Activated CD8-positive, alpha-beta T cell treated with anti-CD3 and anti-CD28 coated beads, Interleukin-2, amount 10 ng/mL, durations not matched to agents 7 days and 5 days (primary cell): ENCODE measurements around the gene RAD9B. TPM values are rescaled to one million over a fixed set of nuclear protein-coding genes. Genes with fewer than 3 reads are reported as not detected.
"Not testable (repeated sequence)": the region's sequence is repeated elsewhere in the genome, so short reads cannot be mapped to it uniquely, and the experiment has no call there.

ENCODE experiments used
- ATAC-seq: fragments of 150-1000 bp; cut with Tn5 transposase; one replicate; pipeline ENCODE4 v1.10.0; 2021; ENCODE audit warnings: moderate library complexity
- CTCF ChIA-PET: fragments of 350-600 bp; sonication (Branson Sonifier 250); formaldehyde crosslinking; loops from one replicate; lab custom pipeline; 2021; ENCODE audit warnings: antibody characterized with exemption; lab: Charles Lee
- POLR2A ChIA-PET: fragments of 350-600 bp; sonication (Branson Sonifier 250); formaldehyde crosslinking; loops from one replicate; lab custom pipeline; 2021; ENCODE audit warnings: antibody characterized with exemption; lab: Charles Lee
- DNase-seq: peaks from one replicate; pipeline ENCODE4 v3.0.0-alpha.2; 2020
- H3K27ac Mint-ChIP-seq: one replicate; pipeline ENCODE4 v1.8.0; 2021; ENCODE audit warnings: mild to moderate bottlenecking, mixed read lengths
- H3K27me3 Mint-ChIP-seq: one replicate; pipeline ENCODE4 v1.8.0; 2021; ENCODE audit warnings: low read depth, mixed read lengths
- H3K36me3 Mint-ChIP-seq: one replicate; pipeline ENCODE4 v1.8.0; 2021; ENCODE audit warnings: low read depth, mixed read lengths
- H3K4me1 Mint-ChIP-seq: one replicate; pipeline ENCODE4 v1.8.0; 2021; ENCODE audit warnings: low read depth, mixed read lengths
- H3K4me3 Mint-ChIP-seq: one replicate; pipeline ENCODE4 v1.8.0; 2021; ENCODE audit warnings: mild to moderate bottlenecking, mixed read lengths
- H3K9me3 Mint-ChIP-seq: one replicate; pipeline ENCODE4 v1.8.0; 2022; ENCODE audit warnings: mixed read lengths; ENCODE audit not compliant: insufficient read depth
- total RNA-seq, 2 experiments: library from RNA; stranded (reverse); gene quantifications; one replicate each; pipeline ENCODE4 v1.2.3, GENCODE V29; 2021

RAD9B gene
- total RNA-seq = 1 to 10 TPM in 1 of 2 experiments, under 1 TPM in 1; 0.68 to 2.3 TPM

- peak; percentile 98 for ATAC-seq
- POLR2A ChIA-PET = interaction anchor here (0.6 to 5.1 kb wide), 21 partner anchors 8 to 191 kb away, joined by 3 to 42 read pairs (median 3); partner anchors contain the start of genes ARPC3, FAM216A and GPN3
- CTCF ChIA-PET = interaction anchor here (1.2 to 19.2 kb wide), 5 partner anchors 9 to 100 kb away, joined by 3 to 266 read pairs (median 19); partner anchors contain the start of genes ARPC3, FAM216A and GPN3
These were observed at the start of gene RAD9B, which contains the start of gene VPS29 for GRCh38 chr12:110501752-110502738. RAD9B (plus strand) TSS chr12:110502331; CDS start chr12:110502338, 7 bp downstream. VPS29 (minus strand) TSS chr12:110502111; CDS start chr12:110502051, 60 bp downstream.

GRCh38 chr12:110453569-110454296 is 48.4 kb upstream of the RAD9B start:
- ATAC-seq = no peak
- CTCF ChIA-PET = interaction anchor here (0.6 to 6.7 kb wide), 5 partner anchors 15 to 163 kb away, joined by 3 to 91 read pairs (median 4); partner anchors contain the start of genes FAM216A and GPN3
- Mint-ChIP-seq H3K4me3 (no peak overlapping the region), H3K27ac (no peak overlapping the region), H3K9me3 (no peaks in the 10 kb centered on the region), H3K4me1 (peaks cover 30% of the 10 kb centered on the region), H3K36me3 (peaks cover 44% of the 10 kb centered on the region), H3K27me3 (no peaks in the 10 kb centered on the region)
- no peak for DNase-seq
- POLR2A ChIA-PET = interaction anchor here (2.5 kb wide), 1 partner anchor 15 kb away, joined by 10 read pairs; the partner anchor contains the start of genes FAM216A and GPN3

More at GRCh38 chr12:110501752-110502738, at the start of gene RAD9B, which contains the start of gene VPS29:
- Mint-ChIP-seq H3K4me3 (peak within 1 kb of the TSS; percentile 97), H3K36me3 (peaks cover 45% of the 10 kb centered on the region), H3K4me1 (peaks cover 40% of the 10 kb centered on the region), H3K27ac (peak within 1 kb of the TSS; percentile 99), H3K27me3 (no peaks in the 10 kb centered on the region), H3K9me3 (peaks cover 3% of the 10 kb centered on the region)
- peak; percentile 100 for DNase-seq

- Mint-ChIP-seq H3K9me3 (no peaks in the 10 kb centered on the region), H3K27ac (no peak overlapping the region), H3K4me3 (no peak overlapping the region), H3K27me3 (no peaks in the 10 kb centered on the region), H3K4me1 (peaks cover 12% of the 10 kb centered on the region), H3K36me3 (peaks cover 36% of the 10 kb centered on the region)
- DNase-seq (no peak), ATAC-seq (no peak)
- POLR2A ChIA-PET = interaction anchor here (1.8 kb wide), 1 partner anchor 9 kb away, joined by 12 read pairs; the partner anchor contains the start of gene ARPC3
- CTCF ChIA-PET = interaction anchor here (0.8 to 4.9 kb wide), 3 partner anchors 8 to 143 kb away, joined by 3 to 20 read pairs (median 7); partner anchors contain the start of genes ARPC3 and GPN3
These were observed 43.4 kb upstream of the RAD9B start for GRCh38 chr12:110458756-110459155.

GRCh38 chr12:110461189-110461588 is 40.9 kb upstream of the RAD9B start:
- ChIA-PET POLR2A (interaction anchor here (1.5 kb wide), 1 partner anchor 11 kb away, joined by 5 read pairs; the partner anchor contains the start of gene ARPC3), CTCF (interaction anchor here (0.7 to 1.7 kb wide), 4 partner anchors 9 to 140 kb away, joined by 3 to 7 read pairs (median 3); partner anchors contain the start of gene ARPC3)
- not testable (repeated sequence) for H3K27ac Mint-ChIP-seq, H3K4me3 Mint-ChIP-seq, H3K27me3 Mint-ChIP-seq, ATAC-seq, H3K9me3 Mint-ChIP-seq, DNase-seq, H3K4me1 Mint-ChIP-seq
- H3K36me3 Mint-ChIP-seq = peaks cover 31% of the 10 kb centered on the region

GRCh38 chr12:110465024-110465423 is 37.1 kb upstream of the RAD9B start:
- H3K9me3 Mint-ChIP-seq = no peaks in the 10 kb centered on the region
- peaks cover 25% of the 10 kb centered on the region for H3K4me1 Mint-ChIP-seq
- H3K27ac Mint-ChIP-seq = no peak overlapping the region
- ATAC-seq (no peak), DNase-seq (no peak)
- H3K36me3 Mint-ChIP-seq = peaks cover 21% of the 10 kb centered on the region
- no peaks in the 10 kb centered on the region for H3K27me3 Mint-ChIP-seq
- POLR2A ChIA-PET = no interaction called here
- CTCF ChIA-PET = interaction anchor here (1.8 kb wide), 1 partner anchor 15 kb away, joined by 10 read pairs; the partner anchor contains the start of gene ARPC3
- H3K4me3 Mint-ChIP-seq = no peak overlapping the region

GRCh38 chr12:110465765-110466164 is 36.4 kb upstream of the RAD9B start:
- H3K4me1 Mint-ChIP-seq = peaks cover 31% of the 10 kb centered on the region
- H3K27me3 Mint-ChIP-seq, H3K4me3 Mint-ChIP-seq: not testable (repeated sequence)

GRCh38 chr12:110466791-110467190 is 35.3 kb upstream of the RAD9B start:
- H3K36me3 Mint-ChIP-seq = peaks cover 29% of the 10 kb centered on the region
- H3K27me3 Mint-ChIP-seq = no peaks in the 10 kb centered on the region
- H3K9me3 Mint-ChIP-seq = no peaks in the 10 kb centered on the region
- peaks cover 32% of the 10 kb centered on the region for H3K4me1 Mint-ChIP-seq
- ChIA-PET CTCF (interaction anchor here (5.8 to 8.6 kb wide), 2 partner anchors 16 to 135 kb away, joined by 91 to 117 read pairs; partner anchors contain the start of gene ARPC3), POLR2A (interaction anchor here (0.9 to 4.1 kb wide), 3 partner anchors 17 to 34 kb away, joined by 4 to 75 read pairs (median 7); partner anchors contain the start of gene ARPC3)
- H3K27ac Mint-ChIP-seq = peak overlapping the region; percentile 12
- DNase-seq = no peak
- no peak for ATAC-seq
- H3K4me3 Mint-ChIP-seq = peak overlapping the region; percentile 99

More at GRCh38 chr12:110465765-110466164, 36.4 kb upstream of the RAD9B start:
- H3K9me3 Mint-ChIP-seq, DNase-seq, H3K27ac Mint-ChIP-seq, ATAC-seq: not testable (repeated sequence)
- CTCF ChIA-PET = interaction anchor here (5.8 to 8.6 kb wide), 2 partner anchors 15 to 136 kb away, joined by 91 to 117 read pairs; partner anchors contain the start of gene ARPC3
- peaks cover 24% of the 10 kb centered on the region for H3K36me3 Mint-ChIP-seq
- POLR2A ChIA-PET = interaction anchor here (0.6 to 1.4 kb wide), 2 partner anchors 16 to 190 kb away, joined by 7 to 9 read pairs; partner anchors contain the start of gene ARPC3

GRCh38 chr12:110467847-110468213 is 34.3 kb upstream of the RAD9B start:
- Mint-ChIP-seq H3K36me3 (peaks cover 28% of the 10 kb centered on the region), H3K9me3 (no peaks in the 10 kb centered on the region), H3K27ac (peak overlapping the region; percentile 94), H3K4me3 (peak overlapping the region; percentile 99), H3K27me3 (no peaks in the 10 kb centered on the region), H3K4me1 (peaks cover 28% of the 10 kb centered on the region)
- DNase-seq (no peak), ATAC-seq (no peak)
- ChIA-PET POLR2A (interaction anchor here (0.6 to 4.1 kb wide), 19 partner anchors 11 to 1218 kb away, joined by 3 to 75 read pairs (median 3); partner anchors contain the start of genes ACAD10, ARPC3, BRAP and MMAB), CTCF (interaction anchor here (0.7 to 8.6 kb wide), 21 partner anchors 9 to 359 kb away, joined by 3 to 117 read pairs (median 6); partner anchors contain the start of genes ARPC3, RAD9B, TCTN1 and VPS29)

GRCh38 chr12:110468214-110469048 is 33.7 kb upstream of the RAD9B start, which contains the start of the genes FAM216A and GPN3:
FAM216A (plus strand) TSS chr12:110468845; CDS start chr12:110468876, 31 bp downstream.
GPN3 (minus strand) TSS chr12:110468257; CDS start chr12:110468203, 54 bp downstream.
- Mint-ChIP-seq H3K4me3 (peak within 1 kb of the TSS; percentile 99), H3K36me3 (peaks cover 26% of the 10 kb centered on the region), H3K27ac (peak within 1 kb of the TSS; percentile 94), H3K9me3 (no peaks in the 10 kb centered on the region), H3K27me3 (no peaks in the 10 kb centered on the region), H3K4me1 (peaks cover 28% of the 10 kb centered on the region)
- ChIA-PET POLR2A (interaction anchor here (0.5 to 4.1 kb wide), 27 partner anchors 10 to 1217 kb away, joined by 3 to 75 read pairs (median 3); partner anchors contain the start of genes ACAD10, ARPC3, BRAP and GIT2), CTCF (interaction anchor here (0.6 to 8.6 kb wide), 34 partner anchors 9 to 470 kb away, joined by 3 to 117 read pairs (median 5); partner anchors contain the start of genes ARPC3, RAD9B, TCTN1 and VPS29)
- DNase-seq (peak; percentile 98), ATAC-seq (peak; percentile 91)
